GM12874 (cell line): ENCODE results near the gene ECT2.

ENCODE experiments used
- TF ChIP-seq, protein P1 (sequence below): IDR thresholded peaks from 2 replicates; pipeline ENCODE4 v1.5.1; 2011; ENCODE audit warnings: low read depth, mild to moderate bottlenecking, control low read depth, low read length, moderate library complexity; ENCODE audit not compliant: insufficient read depth

Gene ECT2

DNA sequence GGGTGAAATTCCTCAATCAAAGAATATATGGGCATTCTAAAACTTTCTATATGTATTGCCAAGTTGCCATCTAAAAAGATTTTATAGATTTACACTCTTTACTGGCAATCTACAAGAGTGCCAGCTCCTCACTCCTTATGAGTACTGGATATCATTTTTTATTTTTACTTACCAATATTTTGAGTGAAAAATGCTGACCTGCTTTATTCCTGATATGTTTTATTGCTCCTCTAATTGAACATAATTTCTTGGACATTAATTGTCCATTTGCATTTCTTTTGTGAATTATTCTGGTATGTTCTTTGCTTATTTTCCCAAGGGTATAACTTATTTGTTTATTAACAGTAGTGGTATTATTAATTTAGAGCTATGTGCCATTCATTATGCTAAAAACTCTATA lies 96.8 kb downstream of the ECT2 start:
- TF ChIP-seq, protein P1, sequence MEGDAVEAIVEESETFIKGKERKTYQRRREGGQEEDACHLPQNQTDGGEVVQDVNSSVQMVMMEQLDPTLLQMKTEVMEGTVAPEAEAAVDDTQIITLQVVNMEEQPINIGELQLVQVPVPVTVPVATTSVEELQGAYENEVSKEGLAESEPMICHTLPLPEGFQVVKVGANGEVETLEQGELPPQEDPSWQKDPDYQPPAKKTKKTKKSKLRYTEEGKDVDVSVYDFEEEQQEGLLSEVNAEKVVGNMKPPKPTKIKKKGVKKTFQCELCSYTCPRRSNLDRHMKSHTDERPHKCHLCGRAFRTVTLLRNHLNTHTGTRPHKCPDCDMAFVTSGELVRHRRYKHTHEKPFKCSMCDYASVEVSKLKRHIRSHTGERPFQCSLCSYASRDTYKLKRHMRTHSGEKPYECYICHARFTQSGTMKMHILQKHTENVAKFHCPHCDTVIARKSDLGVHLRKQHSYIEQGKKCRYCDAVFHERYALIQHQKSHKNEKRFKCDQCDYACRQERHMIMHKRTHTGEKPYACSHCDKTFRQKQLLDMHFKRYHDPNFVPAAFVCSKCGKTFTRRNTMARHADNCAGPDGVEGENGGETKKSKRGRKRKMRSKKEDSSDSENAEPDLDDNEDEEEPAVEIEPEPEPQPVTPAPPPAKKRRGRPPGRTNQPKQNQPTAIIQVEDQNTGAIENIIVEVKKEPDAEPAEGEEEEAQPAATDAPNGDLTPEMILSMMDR: no peak

DNA sequence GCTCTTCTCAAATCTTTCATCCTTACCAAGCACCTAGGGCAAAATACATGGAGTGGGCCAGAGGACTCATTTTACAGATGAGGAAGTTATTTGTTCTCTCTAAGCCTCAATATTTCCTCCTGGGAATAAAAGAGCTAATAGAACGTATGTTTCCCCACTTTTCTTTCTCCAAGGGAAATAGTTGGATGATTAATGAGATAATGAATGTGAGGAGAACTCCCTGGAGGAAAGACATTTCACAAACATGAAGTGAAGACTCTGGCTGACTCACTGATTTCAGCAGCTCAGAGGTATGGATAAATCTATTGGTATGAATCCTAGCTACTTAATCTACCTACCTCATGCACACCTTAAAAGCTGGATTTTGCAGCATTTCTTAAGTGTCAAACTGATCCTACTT lies 98.4 kb downstream of the ECT2 start:
- TF ChIP-seq, protein P1: no peak

DNA sequence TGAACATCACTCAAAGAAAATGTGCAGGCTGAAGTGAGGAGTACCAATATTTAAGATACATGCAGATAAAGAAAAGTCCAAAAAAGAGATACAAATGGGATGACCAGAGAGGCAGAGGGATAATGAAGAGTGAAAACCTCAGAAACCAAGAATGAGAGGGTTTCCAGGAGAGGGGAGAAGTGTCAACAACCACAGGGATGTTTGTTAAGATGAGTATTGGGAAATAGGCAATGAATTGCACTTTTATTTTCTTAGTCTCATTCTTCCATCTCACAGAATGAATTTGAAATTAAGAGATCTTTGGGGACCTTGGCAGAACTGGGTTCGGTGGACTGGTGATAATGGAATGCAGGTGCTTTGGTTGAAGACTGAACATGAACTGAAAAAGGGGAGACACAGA lies 102.5 kb downstream of the ECT2 start:
- TF ChIP-seq, protein P1: no peak

DNA sequence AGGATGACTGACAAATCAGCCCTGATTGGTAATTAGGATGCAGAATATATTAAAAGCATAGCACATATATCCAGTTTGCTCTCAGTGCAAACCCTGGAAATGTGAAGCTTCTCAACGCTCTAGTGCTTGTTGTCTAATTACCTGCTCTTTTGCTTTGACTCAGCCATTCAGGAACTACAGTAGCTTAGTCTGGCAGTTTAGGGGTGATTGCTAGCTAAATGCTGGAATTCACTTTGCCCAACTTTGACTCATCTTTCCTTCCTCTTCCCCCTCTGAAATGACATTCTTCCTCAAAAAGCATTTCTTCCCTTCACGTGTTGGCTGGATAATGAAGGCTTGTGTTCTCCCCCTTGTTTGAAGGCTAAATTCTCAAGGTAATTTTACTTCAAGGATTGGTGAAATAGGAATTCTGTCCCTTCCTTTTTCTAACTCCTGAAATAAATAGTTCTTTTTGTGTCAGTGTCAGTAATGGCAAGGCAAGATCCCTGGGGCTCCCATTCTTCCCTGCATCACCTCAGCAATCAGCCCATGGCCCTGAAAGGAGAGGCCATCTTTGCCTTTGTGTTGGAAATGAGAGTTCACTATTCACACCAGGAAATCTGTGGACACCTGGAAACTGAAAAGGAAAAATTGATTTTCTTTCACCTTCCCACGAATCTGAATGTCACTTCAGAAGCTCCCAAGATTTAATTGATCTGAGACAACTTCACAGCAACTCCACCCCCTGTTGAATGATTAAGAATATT lies 103.6 kb downstream of the ECT2 start:
- TF ChIP-seq, protein P1: no peak

DNA sequence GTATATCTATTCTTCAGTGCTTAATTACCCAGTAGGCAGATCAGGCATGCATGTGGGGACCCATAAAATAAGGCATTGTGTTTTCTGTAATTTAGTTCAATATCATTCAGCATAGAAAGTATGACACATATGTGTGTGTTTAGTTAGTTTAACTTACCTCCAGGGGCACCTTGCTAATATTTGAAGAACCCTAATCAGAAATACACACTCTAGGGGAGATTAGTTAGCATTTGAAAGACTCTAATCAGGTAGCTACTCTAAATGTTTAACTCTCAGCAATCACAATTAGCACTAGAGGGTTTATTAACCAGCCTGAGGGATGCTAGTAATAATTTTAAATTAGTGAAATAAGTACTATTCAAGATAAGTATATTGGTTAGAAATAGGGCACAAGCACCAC lies 104.5 kb downstream of the ECT2 start:
- TF ChIP-seq, protein P1: no peak

DNA sequence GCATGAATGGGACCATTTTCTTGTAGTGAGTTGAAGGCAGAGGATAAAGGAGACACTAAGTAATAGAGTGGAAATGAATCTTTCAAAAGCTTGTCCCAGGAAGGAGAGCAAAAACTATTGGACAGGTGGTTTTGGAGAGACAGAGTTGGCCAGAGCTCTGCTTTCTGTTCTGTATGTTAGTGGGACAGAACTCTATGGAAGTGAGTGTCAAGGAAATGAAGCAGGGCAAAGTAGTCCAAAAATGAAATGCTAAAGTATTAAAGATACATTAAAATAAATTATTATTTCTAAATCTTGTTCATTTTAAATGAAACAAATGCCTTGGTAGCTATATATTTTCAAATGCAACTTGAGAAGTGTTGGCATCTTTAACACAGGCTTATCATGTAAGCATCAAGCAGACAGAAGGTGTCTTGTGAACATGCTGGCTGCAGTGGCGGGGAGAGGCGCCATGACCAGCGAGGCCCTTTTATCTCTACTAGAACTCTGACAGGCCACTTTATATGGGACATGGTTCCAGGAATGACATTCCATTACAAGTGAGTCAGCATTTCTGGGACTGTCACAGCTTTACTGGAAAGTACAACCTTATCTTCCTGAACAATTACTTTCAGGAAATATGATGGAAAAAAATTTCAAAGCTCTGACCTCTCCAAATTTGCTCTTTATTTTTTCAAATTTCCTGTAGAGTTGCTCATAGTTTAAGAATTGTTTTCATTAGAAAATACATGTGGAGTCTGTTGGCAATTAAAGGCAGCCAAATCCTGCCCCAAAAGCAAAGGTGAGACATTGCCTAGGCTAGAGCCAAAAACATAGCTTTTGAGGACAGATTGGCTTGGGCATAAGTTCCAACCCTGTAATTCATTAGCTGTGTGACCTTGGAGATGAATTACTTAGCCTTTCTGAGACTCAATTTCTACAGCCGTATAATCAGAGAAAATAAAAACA lies 106.5 kb downstream of the ECT2 start:
- TF ChIP-seq, protein P1: no peak

DNA sequence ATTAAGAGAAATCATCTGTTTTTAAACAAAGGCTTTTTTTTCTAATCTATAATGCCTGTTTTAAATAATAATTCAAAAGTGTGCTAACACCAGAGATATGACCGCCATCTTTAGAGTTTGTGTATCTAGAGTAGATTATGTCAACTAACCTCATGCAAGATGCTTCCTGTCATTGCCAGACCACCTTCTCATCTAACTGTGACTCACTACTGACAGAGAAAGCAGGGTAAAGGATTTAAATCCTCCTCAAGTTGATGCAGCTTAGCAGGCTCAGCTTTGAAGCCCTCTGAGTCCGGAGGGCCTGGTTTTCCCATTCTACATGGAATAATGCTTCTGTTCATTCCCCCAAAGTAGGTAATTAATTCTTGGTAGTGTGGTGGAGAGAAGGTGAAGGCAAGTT lies 108.5 kb downstream of the ECT2 start:
- TF ChIP-seq, protein P1: no peak
